ENCODE measurements around the gene EXOSC1.

DNA sequence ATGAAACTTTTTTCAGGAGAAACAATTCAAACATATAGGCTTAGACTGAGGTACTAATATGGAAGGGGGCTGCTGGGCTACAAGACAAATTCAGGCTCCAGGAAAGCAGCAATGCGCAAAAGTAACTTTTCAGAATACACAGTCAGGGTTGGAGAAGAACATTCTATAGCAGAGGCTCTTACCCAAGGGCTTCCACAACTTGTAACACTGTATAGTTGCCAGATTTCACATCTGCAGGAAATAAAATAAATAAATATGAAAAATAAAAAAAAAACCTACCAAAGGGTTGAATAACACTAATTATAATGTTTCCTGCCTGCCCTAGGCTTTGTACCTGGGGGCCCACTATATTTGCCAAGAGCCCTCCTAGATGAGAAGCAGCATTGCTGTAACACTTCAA, 38.1 kb upstream of the EXOSC1 start:
- TF ChIP-seq, protein P1, sequence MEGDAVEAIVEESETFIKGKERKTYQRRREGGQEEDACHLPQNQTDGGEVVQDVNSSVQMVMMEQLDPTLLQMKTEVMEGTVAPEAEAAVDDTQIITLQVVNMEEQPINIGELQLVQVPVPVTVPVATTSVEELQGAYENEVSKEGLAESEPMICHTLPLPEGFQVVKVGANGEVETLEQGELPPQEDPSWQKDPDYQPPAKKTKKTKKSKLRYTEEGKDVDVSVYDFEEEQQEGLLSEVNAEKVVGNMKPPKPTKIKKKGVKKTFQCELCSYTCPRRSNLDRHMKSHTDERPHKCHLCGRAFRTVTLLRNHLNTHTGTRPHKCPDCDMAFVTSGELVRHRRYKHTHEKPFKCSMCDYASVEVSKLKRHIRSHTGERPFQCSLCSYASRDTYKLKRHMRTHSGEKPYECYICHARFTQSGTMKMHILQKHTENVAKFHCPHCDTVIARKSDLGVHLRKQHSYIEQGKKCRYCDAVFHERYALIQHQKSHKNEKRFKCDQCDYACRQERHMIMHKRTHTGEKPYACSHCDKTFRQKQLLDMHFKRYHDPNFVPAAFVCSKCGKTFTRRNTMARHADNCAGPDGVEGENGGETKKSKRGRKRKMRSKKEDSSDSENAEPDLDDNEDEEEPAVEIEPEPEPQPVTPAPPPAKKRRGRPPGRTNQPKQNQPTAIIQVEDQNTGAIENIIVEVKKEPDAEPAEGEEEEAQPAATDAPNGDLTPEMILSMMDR (IDR thresholded peaks at IDR 0.05) = no peak
- TF ChIP-seq POLR2AphosphoS5 (IDR thresholded peaks at IDR 0.05) = no peak

Measured in prostate gland (tissue), 2 donors.